GM12865 (cell line): ENCODE measurements around the gene GDF15.
A peak's percentile ranks its signal among the peaks of the same experiment; 100 is the strongest.

Experiments used
- DNase-seq: peaks from one replicate; pipeline ENCODE4 v3.0.0; 2010; ENCODE audit warnings: low read depth
- H3K4me3 ChIP-seq: 2 replicates; pipeline ENCODE4 v1.5.1; 2011; ENCODE audit warnings: mild to moderate bottlenecking, low read depth, low read length, control low read depth
- CTCF ChIP-seq: IDR thresholded peaks from 2 replicates; pipeline ENCODE4 v1.5.1; 2011; ENCODE audit warnings: low read length, control low read depth, low read depth, inconsistent platforms; ENCODE audit not compliant: insufficient read depth; ENCODE audit errors: missing control alignments

The GDF15 gene

GRCh38 chr19:18428787-18429674, 43.1 kb downstream of the GDF15 start:
- peak overlapping the region; percentile 38 for H3K4me3 ChIP-seq
- no peak for TF ChIP-seq CTCF
- peak; percentile 89 for DNase-seq

DNA sequence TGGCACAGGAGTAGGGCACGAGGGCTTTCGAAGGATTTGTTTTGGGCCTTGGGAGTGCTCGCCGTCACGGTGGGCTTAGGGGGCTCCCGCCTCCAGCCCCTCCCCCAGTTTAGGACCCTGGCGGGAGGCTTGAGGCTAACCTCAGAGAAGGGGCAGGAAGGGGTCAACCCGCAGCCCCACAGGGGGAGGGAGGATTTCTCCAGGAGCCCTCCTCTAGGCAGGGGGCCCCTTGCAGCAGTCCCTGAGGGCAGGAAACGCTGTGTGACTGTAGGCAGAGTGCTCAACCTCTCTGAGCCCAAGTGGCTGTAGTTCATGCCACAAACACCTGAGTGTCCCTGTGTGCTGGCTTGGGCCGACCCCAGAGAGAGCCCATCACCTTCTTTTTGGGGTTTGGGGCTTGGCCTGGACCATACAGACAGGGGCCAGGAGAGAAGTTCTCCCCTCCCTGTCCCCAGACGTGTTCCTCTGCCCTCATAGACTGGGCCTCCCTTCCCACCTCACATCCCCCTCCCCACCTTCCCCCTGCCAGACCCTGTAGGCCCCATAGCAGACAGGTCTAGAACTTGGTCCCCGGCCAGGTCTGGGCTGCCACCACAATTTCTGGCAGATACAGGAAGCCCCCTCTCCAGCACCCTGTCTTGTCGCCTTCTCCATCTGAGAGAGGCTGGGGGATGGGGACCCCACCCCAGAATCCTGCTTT, 43.9 kb downstream of the GDF15 start:
- no peak for DNase-seq
- peak overlapping the region; percentile 38 for H3K4me3 ChIP-seq
- no peak for TF ChIP-seq CTCF

GRCh38 chr19:18430417-18431144, 44.6 kb downstream of the GDF15 start:
- H3K4me3 ChIP-seq, result no peak overlapping the region
- no peak for DNase-seq
- TF ChIP-seq CTCF, result no peak

DNA sequence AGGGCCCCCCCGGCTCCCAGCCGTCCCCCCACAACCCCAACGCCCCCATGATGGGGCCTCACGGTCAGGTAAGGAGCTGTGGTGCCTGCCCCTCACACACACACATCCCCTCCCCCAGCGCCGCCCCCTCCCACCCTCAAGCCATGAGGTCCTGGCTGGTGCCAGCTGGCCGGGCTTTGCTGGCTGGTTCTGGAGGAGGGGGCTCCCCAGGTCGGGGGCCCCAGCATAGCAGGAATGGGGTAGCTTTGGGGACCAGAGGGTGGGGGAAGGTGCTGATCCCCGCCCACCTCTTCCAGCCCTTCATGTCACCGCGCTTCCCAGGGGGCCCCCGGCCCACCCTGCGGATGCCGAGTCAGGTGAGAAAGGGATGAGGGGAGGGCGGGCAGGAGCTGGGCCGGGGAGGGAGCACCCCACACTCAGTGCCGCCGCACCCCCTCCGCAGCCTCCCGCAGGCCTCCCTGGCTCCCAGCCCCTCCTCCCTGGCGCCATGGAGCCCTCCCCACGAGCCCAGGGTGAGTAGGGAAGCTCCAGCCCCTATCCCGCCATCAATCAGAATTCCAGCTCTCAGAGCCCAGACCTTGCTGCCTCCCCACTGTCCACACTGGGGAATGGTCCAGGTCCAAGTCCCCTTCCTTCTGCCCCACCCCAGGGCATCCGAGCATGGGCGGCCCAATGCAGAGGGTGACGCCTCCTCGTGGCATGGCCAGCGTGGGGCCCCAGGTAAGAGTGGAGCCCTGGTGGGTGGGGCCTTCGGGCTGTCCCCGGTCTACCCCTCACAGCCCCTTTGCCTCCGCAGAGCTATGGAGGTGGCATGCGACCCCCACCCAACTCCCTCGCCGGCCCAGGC, 45.6 kb downstream of the GDF15 start:
- TF ChIP-seq CTCF, result no peak
- DNase-seq, result no peak
- peak overlapping the region; percentile 88 for H3K4me3 ChIP-seq

GRCh38 chr19:18432275-18433014, 46.5 kb downstream of the GDF15 start:
- peak overlapping the region; percentile 88 for H3K4me3 ChIP-seq
- no peak for TF ChIP-seq CTCF
- no peak for DNase-seq
